ENCODE data around the gene CHRND. TPM values are rescaled to one million over a fixed set of nuclear protein-coding genes. Genes with fewer than 3 reads are reported as not detected.
"Not testable (repeated sequence)": the region's sequence is repeated elsewhere in the genome, so short reads cannot be mapped to it uniquely, and the experiment has no call there.

CHRND gene
- total RNA-seq, 8 experiments from 2014 or later: 0.05 to 0.62 (median 0.21) TPM; not detected in 1

- Histone ChIP-seq H3K4me3 (no peak overlapping the region), H3K27ac (no peak overlapping the region), H3K4me1 (replicated peaks in 1 of 2) (no peaks in the 10 kb centered on the region)
- peak in 2 of 8 experiments; percentile 36 to 50 for ATAC-seq (replicated peaks in 6 of 8)
- in situ Hi-C loops (cut with MboI; ENCODE audit: low pct_unique_long_range_greater_than_20kb in 2 of 9, low sequenced_read_pairs in 9 of 9, unreplicated experiment in 9 of 9): no loop called here
Observed at GRCh38 chr2:232567721-232568120, 41.8 kb downstream of the CHRND start.

GRCh38 chr2:232568161-232568560, 42.2 kb downstream of the CHRND start:
- in situ Hi-C loops (cut with MboI; ENCODE audit: low pct_unique_long_range_greater_than_20kb in 2 of 9, low sequenced_read_pairs in 9 of 9, unreplicated experiment in 9 of 9): no loop called here
- 21 to 100% (median 73%) methylated on average over 1 to 5 of the region's 5 CpGs; no CpG with 5 or more reads in 1 of the 10 experiments for WGBS, 10 experiments

GRCh38 chr2:232569541-232569940, 43.6 kb downstream of the CHRND start:
- ATAC-seq (replicated peaks in 6 of 8): no peak
- no peaks in the 10 kb centered on the region for H3K4me1 ChIP-seq (replicated peaks in 1 of 2)
- WGBS, 10 experiments: 91 to 100% (median 95%) methylated on average over 1 to 6 of the region's 9 CpGs; no CpG with 5 or more reads in 3 of the 10 experiments
- in situ Hi-C loops (cut with MboI; ENCODE audit: low pct_unique_long_range_greater_than_20kb in 2 of 9, low sequenced_read_pairs in 9 of 9, unreplicated experiment in 9 of 9): no loop called here
- H3K27ac ChIP-seq: no peak overlapping the region
- no peak overlapping the region for H3K4me3 ChIP-seq

More at GRCh38 chr2:232568161-232568560, 42.2 kb downstream of the CHRND start:
- Histone ChIP-seq H3K4me3 (no peak overlapping the region), H3K27ac (no peak overlapping the region), H3K4me1 (replicated peaks in 1 of 2) (no peaks in the 10 kb centered on the region)
- peak in 5 of 8 experiments; percentile 25 to 99 (median 89) for ATAC-seq (replicated peaks in 6 of 8)

GRCh38 chr2:232570481-232570880, 44.5 kb downstream of the CHRND start:
- 84 to 100% (median 96%) methylated on average over 1 to 6 of the region's 6 CpGs; no CpG with 5 or more reads in 5 of the 10 experiments for WGBS, 10 experiments
- in situ Hi-C loops (cut with MboI; ENCODE audit: low pct_unique_long_range_greater_than_20kb in 2 of 9, low sequenced_read_pairs in 9 of 9, unreplicated experiment in 9 of 9); H3K4me3 ChIP-seq; H3K27ac ChIP-seq; H3K4me1 ChIP-seq (replicated peaks in 1 of 2); ATAC-seq (replicated peaks in 6 of 8): not testable (repeated sequence)

GRCh38 chr2:232571026-232571474, 45.1 kb downstream of the CHRND start:
- no peak for ATAC-seq (replicated peaks in 6 of 8)
- Histone ChIP-seq H3K27ac (no peak overlapping the region), H3K4me3 (no peak overlapping the region), H3K4me1 (replicated peaks in 1 of 2) (no peaks in the 10 kb centered on the region)
- in situ Hi-C loops (cut with MboI; ENCODE audit: low pct_unique_long_range_greater_than_20kb in 2 of 9, low sequenced_read_pairs in 9 of 9, unreplicated experiment in 9 of 9): no loop called here
- WGBS, 10 experiments: 40 to 100% (median 95%) methylated on average over 1 to 4 of the region's 7 CpGs; no CpG with 5 or more reads in 3 of the 10 experiments

GRCh38 chr2:232573042-232573441, 47.1 kb downstream of the CHRND start:
- in situ Hi-C loops (cut with MboI; ENCODE audit: low pct_unique_long_range_greater_than_20kb in 2 of 9, low sequenced_read_pairs in 9 of 9, unreplicated experiment in 9 of 9): no loop called here
- peaks cover 0 to 3% of the 10 kb centered on the region in 2 donors for H3K4me1 ChIP-seq (replicated peaks in 1 of 2)
- no peak overlapping the region for H3K27ac ChIP-seq
- H3K4me3 ChIP-seq: no peak overlapping the region
- ATAC-seq (replicated peaks in 6 of 8): no peak

GRCh38 chr2:232573771-232574435, 47.9 kb downstream of the CHRND start:
- no peak overlapping the region for H3K27ac ChIP-seq
- peaks cover 0 to 3% of the 10 kb centered on the region in 2 donors for H3K4me1 ChIP-seq (replicated peaks in 1 of 2)
- no peak overlapping the region for H3K4me3 ChIP-seq
- in situ Hi-C loops (cut with MboI; ENCODE audit: low pct_unique_long_range_greater_than_20kb in 2 of 9, low sequenced_read_pairs in 9 of 9, unreplicated experiment in 9 of 9): no loop called here
- 57 to 100% (median 87%) methylated on average over 1 to 8 of the region's 8 CpGs; no CpG with 5 or more reads in 6 of the 10 experiments for WGBS, 10 experiments
- ATAC-seq (replicated peaks in 6 of 8): no peak

GRCh38 chr2:232574674-232575403, 48.9 kb downstream of the CHRND start:
- peak in 1 of 8 experiments; percentile 72 for ATAC-seq (replicated peaks in 6 of 8)
- no peak overlapping the region for H3K27ac ChIP-seq

GRCh38 chr2:232575404-232575746, 49.4 kb downstream of the CHRND start:
- Histone ChIP-seq H3K4me3 (no peak overlapping the region), H3K4me1 (replicated peaks in 1 of 2) (peaks cover 0 to 3% of the 10 kb centered on the region in 2 donors), H3K27ac (no peak overlapping the region)
- in situ Hi-C loops (cut with MboI; ENCODE audit: low pct_unique_long_range_greater_than_20kb in 2 of 9, low sequenced_read_pairs in 9 of 9, unreplicated experiment in 9 of 9): no loop called here
- 100% methylated on average over 1 of the region's 1 CpG; no CpG with 5 or more reads in 9 of the 10 experiments for WGBS, 10 experiments
- no peak for ATAC-seq (replicated peaks in 6 of 8)

More at GRCh38 chr2:232574674-232575403, 48.9 kb downstream of the CHRND start:
- peaks cover 0 to 3% of the 10 kb centered on the region in 2 donors for H3K4me1 ChIP-seq (replicated peaks in 1 of 2)
- WGBS, 10 experiments: 75 to 100% (median 93%) methylated on average over 1 to 5 of the region's 5 CpGs; no CpG with 5 or more reads in 1 of the 10 experiments
- H3K4me3 ChIP-seq: no peak overlapping the region
- in situ Hi-C loops (cut with MboI; ENCODE audit: low pct_unique_long_range_greater_than_20kb in 2 of 9, low sequenced_read_pairs in 9 of 9, unreplicated experiment in 9 of 9): no loop called here

- in situ Hi-C loops (cut with MboI; ENCODE audit: low pct_unique_long_range_greater_than_20kb in 2 of 9, low sequenced_read_pairs in 9 of 9, unreplicated experiment in 9 of 9): no loop called here
- peaks cover 0 to 3% of the 10 kb centered on the region in 2 donors for H3K4me1 ChIP-seq (replicated peaks in 1 of 2)
- 88 to 100% (median 100%) methylated on average over 1 of the region's 2 CpGs; no CpG with 5 or more reads in 6 of the 10 experiments for WGBS, 10 experiments
- H3K27ac ChIP-seq: no peak overlapping the region
- ATAC-seq (replicated peaks in 6 of 8): peak in 4 of 8 experiments; percentile 19 to 88 (median 64)
- no peak overlapping the region for H3K4me3 ChIP-seq
Observed at GRCh38 chr2:232576995-232577394, 51.0 kb downstream of the CHRND start.

GRCh38 chr2:232577841-232578240, 51.9 kb downstream of the CHRND start:
- no peak for ATAC-seq (replicated peaks in 6 of 8)
- in situ Hi-C loops (cut with MboI; ENCODE audit: low pct_unique_long_range_greater_than_20kb in 2 of 9, low sequenced_read_pairs in 9 of 9, unreplicated experiment in 9 of 9): no loop called here
- Histone ChIP-seq H3K4me1 (replicated peaks in 1 of 2) (peaks cover 0 to 3% of the 10 kb centered on the region in 2 donors), H3K27ac (no peak overlapping the region), H3K4me3 (no peak overlapping the region)
- WGBS, 10 experiments: 20 to 100% (median 79%) methylated on average over 1 to 2 of the region's 2 CpGs; no CpG with 5 or more reads in 3 of the 10 experiments

- in situ Hi-C loops (cut with MboI; ENCODE audit: low pct_unique_long_range_greater_than_20kb in 2 of 9, low sequenced_read_pairs in 9 of 9, unreplicated experiment in 9 of 9): no loop called here
- peaks cover 0 to 3% of the 10 kb centered on the region in 2 donors for H3K4me1 ChIP-seq (replicated peaks in 1 of 2)
- WGBS, 10 experiments: 100% methylated on average over 1 to 2 of the region's 2 CpGs; no CpG with 5 or more reads in 5 of the 10 experiments
- H3K27ac ChIP-seq: no peak overlapping the region
- ATAC-seq (replicated peaks in 6 of 8): no peak
- H3K4me3 ChIP-seq: no peak overlapping the region
Observed at GRCh38 chr2:232578626-232579025, 52.7 kb downstream of the CHRND start.

- no peak for ATAC-seq (replicated peaks in 6 of 8)
- no peak overlapping the region for H3K4me3 ChIP-seq
- no peak overlapping the region for H3K27ac ChIP-seq
- 80 to 100% (median 100%) methylated on average over 1 to 5 of the region's 6 CpGs; no CpG with 5 or more reads in 3 of the 10 experiments for WGBS, 10 experiments
- H3K4me1 ChIP-seq (replicated peaks in 1 of 2): peaks cover 0 to 3% of the 10 kb centered on the region in 2 donors
- in situ Hi-C loops (cut with MboI; ENCODE audit: low pct_unique_long_range_greater_than_20kb in 2 of 9, low sequenced_read_pairs in 9 of 9, unreplicated experiment in 9 of 9): no loop called here
Observed at GRCh38 chr2:232580648-232580981, 54.7 kb downstream of the CHRND start.
